ENCODE results near the gene DZIP1L. TPM values are rescaled to one million over a fixed set of nuclear protein-coding genes. Genes with fewer than 3 reads are reported as not detected.
"Not testable (repeated sequence)": the region's sequence is repeated elsewhere in the genome, so short reads cannot be mapped to it uniquely, and the experiment has no call there.

DZIP1L gene
- total RNA-seq, 1 donor: 52.7 TPM

- peak overlapping the region; percentile 90 for H3K4me3 ChIP-seq (ENCODE audit: low read depth, low read length)
- peak; percentile 61 for DNase-seq (ENCODE audit: low read depth)
- no peak for TF ChIP-seq CTCF (IDR thresholded peaks at IDR 0.05; ENCODE audit: insufficient read depth, low read depth, low read length)
Measured at GRCh38 chr3:138114431-138114918, 933 bp downstream of the DZIP1L start.

GRCh38 chr3:138113326-138113725, 2.1 kb downstream of the DZIP1L start:
- TF ChIP-seq CTCF (IDR thresholded peaks at IDR 0.05; ENCODE audit: insufficient read depth, low read depth, low read length): no peak
- DNase-seq (ENCODE audit: low read depth): no peak
- H3K4me3 ChIP-seq (ENCODE audit: low read depth, low read length): no peak overlapping the region

- DNase-seq (ENCODE audit: low read depth): peak; percentile 38
- no peak for TF ChIP-seq CTCF (IDR thresholded peaks at IDR 0.05; ENCODE audit: insufficient read depth, low read depth, low read length)
- no peak overlapping the region for H3K4me3 ChIP-seq (ENCODE audit: low read depth, low read length)
Measured at GRCh38 chr3:138112362-138112761, 3.0 kb downstream of the DZIP1L start.

- no peak for TF ChIP-seq CTCF (IDR thresholded peaks at IDR 0.05; ENCODE audit: insufficient read depth, low read depth, low read length)
- no peak overlapping the region for H3K4me3 ChIP-seq (ENCODE audit: low read depth, low read length)
- no peak for DNase-seq (ENCODE audit: low read depth)
Measured at GRCh38 chr3:138105598-138105997, 9.8 kb downstream of the DZIP1L start.

GRCh38 chr3:138103466-138103865, 11.9 kb downstream of the DZIP1L start:
- no peak overlapping the region for H3K4me3 ChIP-seq (ENCODE audit: low read depth, low read length)
- no peak for TF ChIP-seq CTCF (IDR thresholded peaks at IDR 0.05; ENCODE audit: insufficient read depth, low read depth, low read length)
- no peak for DNase-seq (ENCODE audit: low read depth)

- DNase-seq (ENCODE audit: low read depth); H3K4me3 ChIP-seq (ENCODE audit: low read depth, low read length): not testable (repeated sequence)
- peak; percentile 26 for TF ChIP-seq CTCF (IDR thresholded peaks at IDR 0.05; ENCODE audit: insufficient read depth, low read depth, low read length)
Measured at GRCh38 chr3:138101351-138101940, 14.0 kb downstream of the DZIP1L start.

- H3K4me3 ChIP-seq (ENCODE audit: low read depth, low read length): no peak overlapping the region
- no peak for DNase-seq (ENCODE audit: low read depth)
- TF ChIP-seq CTCF (IDR thresholded peaks at IDR 0.05; ENCODE audit: insufficient read depth, low read depth, low read length): no peak
Measured at GRCh38 chr3:138099417-138099816, 16.0 kb downstream of the DZIP1L start.

Data from fibroblast of villous mesenchyme (primary cell).